IPS-20b (cell line): ENCODE data around the gene RGS9.

Experiments used
- H3K27ac ChIP-seq: one replicate; pipeline ENCODE4 v1.5.1; 2013; ENCODE audit warnings: low read length
- H3K27me3 ChIP-seq: 2 replicates; pipeline ENCODE4 v1.6.1; 2013; ENCODE audit warnings: mild to moderate bottlenecking, low read length, inconsistent platforms; ENCODE audit not compliant: insufficient read depth
- H3K36me3 ChIP-seq: 2 replicates; pipeline ENCODE4 v1.6.1; 2013; ENCODE audit warnings: low read depth, mild to moderate bottlenecking, inconsistent platforms, low read length, moderate library complexity; ENCODE audit not compliant: insufficient read depth
- H3K4me1 ChIP-seq: 2 replicates; pipeline ENCODE4 v1.6.1; 2013; ENCODE audit warnings: mild to moderate bottlenecking, control low read depth, inconsistent platforms, low read length, moderate library complexity; ENCODE audit not compliant: insufficient read depth
- H3K4me3 ChIP-seq: 2 replicates; pipeline ENCODE4 v1.5.1; 2013; ENCODE audit warnings: mild to moderate bottlenecking, low read length, inconsistent platforms
- H3K9ac ChIP-seq: 2 replicates; pipeline ENCODE4 v1.6.1; 2013; ENCODE audit warnings: low read depth, mild to moderate bottlenecking, inconsistent platforms, low read length, moderate library complexity
- H3K9me3 ChIP-seq: 2 replicates; pipeline ENCODE4 v1.6.1; 2013; ENCODE audit warnings: mild to moderate bottlenecking, low read depth, low read length, inconsistent platforms; ENCODE audit not compliant: insufficient read depth

Gene RGS9

GRCh38 chr17:65117384-65118035, 19.7 kb upstream of the RGS9 start:
- Histone ChIP-seq H3K9me3 (no peaks in the 10 kb centered on the region), H3K4me1 (no peaks in the 10 kb centered on the region), H3K4me3 (no peak overlapping the region), H3K36me3 (no peaks in the 10 kb centered on the region), H3K9ac (no peak overlapping the region), H3K27ac (no peak overlapping the region), H3K27me3 (no peaks in the 10 kb centered on the region)

- H3K27me3 ChIP-seq: no peaks in the 10 kb centered on the region
- H3K36me3 ChIP-seq: no peaks in the 10 kb centered on the region
- peaks cover 4% of the 10 kb centered on the region; the same call in 1 of the 2 replicates for H3K4me1 ChIP-seq
- H3K4me3 ChIP-seq: no peak overlapping the region
- H3K9ac ChIP-seq: no peak overlapping the region
- no peak overlapping the region for H3K27ac ChIP-seq
- H3K9me3 ChIP-seq: no peaks in the 10 kb centered on the region
Measured at GRCh38 chr17:65121368-65121767, 15.8 kb upstream of the RGS9 start.

GRCh38 chr17:65121916-65122806, 15.0 kb upstream of the RGS9 start:
- Histone ChIP-seq H3K9me3 (no peaks in the 10 kb centered on the region), H3K36me3 (no peaks in the 10 kb centered on the region), H3K9ac (peak overlapping the region; percentile 73; the same call in 1 of the 2 replicates), H3K27me3 (no peaks in the 10 kb centered on the region), H3K4me3 (peak overlapping the region; percentile 75), H3K27ac (no peak overlapping the region), H3K4me1 (peaks cover 4% of the 10 kb centered on the region; the same call in 1 of the 2 replicates)

- H3K27ac ChIP-seq: no peak overlapping the region
- peak overlapping the region; percentile 75 for H3K4me3 ChIP-seq
- H3K9ac ChIP-seq: peak overlapping the region; percentile 73; the same call in 1 of the 2 replicates
- peaks cover 4% of the 10 kb centered on the region; the same call in 1 of the 2 replicates for H3K4me1 ChIP-seq
- no peaks in the 10 kb centered on the region for H3K27me3 ChIP-seq
- no peaks in the 10 kb centered on the region for H3K9me3 ChIP-seq
- no peaks in the 10 kb centered on the region for H3K36me3 ChIP-seq
Measured at GRCh38 chr17:65122836-65123756, 14.1 kb upstream of the RGS9 start.

GRCh38 chr17:65123757-65124675, 13.2 kb upstream of the RGS9 start:
- H3K9ac ChIP-seq: peak overlapping the region; percentile 11; the same call in 1 of the 2 replicates
- H3K9me3 ChIP-seq: no peaks in the 10 kb centered on the region
- no peaks in the 10 kb centered on the region for H3K36me3 ChIP-seq
- no peak overlapping the region for H3K27ac ChIP-seq
- H3K4me3 ChIP-seq: peak overlapping the region; percentile 75
- no peaks in the 10 kb centered on the region for H3K27me3 ChIP-seq
- H3K4me1 ChIP-seq: peaks cover 4% of the 10 kb centered on the region; the same call in 1 of the 2 replicates

GRCh38 chr17:65130832-65131231, 6.3 kb upstream of the RGS9 start:
- no peak overlapping the region for H3K4me3 ChIP-seq
- H3K36me3 ChIP-seq: no peaks in the 10 kb centered on the region
- H3K4me1 ChIP-seq: no peaks in the 10 kb centered on the region
- H3K9ac ChIP-seq: no peak overlapping the region
- no peaks in the 10 kb centered on the region for H3K27me3 ChIP-seq
- H3K9me3 ChIP-seq: no peaks in the 10 kb centered on the region
- no peak overlapping the region for H3K27ac ChIP-seq

GRCh38 chr17:65131240-65131639, 5.9 kb upstream of the RGS9 start:
- Histone ChIP-seq H3K9ac (no peak overlapping the region), H3K27ac (no peak overlapping the region)

GRCh38 chr17:65131946-65132345, 5.2 kb upstream of the RGS9 start:
- no peak overlapping the region for H3K4me3 ChIP-seq
- no peaks in the 10 kb centered on the region for H3K36me3 ChIP-seq
- H3K27ac ChIP-seq: no peak overlapping the region
- H3K27me3 ChIP-seq: no peaks in the 10 kb centered on the region
- H3K4me1 ChIP-seq: no peaks in the 10 kb centered on the region
- H3K9me3 ChIP-seq: no peaks in the 10 kb centered on the region
- H3K9ac ChIP-seq: no peak overlapping the region

More at GRCh38 chr17:65131240-65131639, 5.9 kb upstream of the RGS9 start:
- H3K9me3 ChIP-seq: no peaks in the 10 kb centered on the region
- no peaks in the 10 kb centered on the region for H3K36me3 ChIP-seq
- no peaks in the 10 kb centered on the region for H3K4me1 ChIP-seq
- no peaks in the 10 kb centered on the region for H3K27me3 ChIP-seq
- H3K4me3 ChIP-seq: no peak overlapping the region

GRCh38 chr17:65134035-65134434, 3.1 kb upstream of the RGS9 start:
- H3K27me3 ChIP-seq: peaks cover 18% of the 10 kb centered on the region
- H3K9me3 ChIP-seq: no peaks in the 10 kb centered on the region
- no peaks in the 10 kb centered on the region for H3K36me3 ChIP-seq
- no peak overlapping the region for H3K27ac ChIP-seq
- H3K4me3 ChIP-seq: no peak overlapping the region
- H3K4me1 ChIP-seq: no peaks in the 10 kb centered on the region; the same call in 1 of the 2 replicates
- no peak overlapping the region for H3K9ac ChIP-seq

- Histone ChIP-seq H3K9ac (no peak overlapping the region), H3K27me3 (peaks cover 31% of the 10 kb centered on the region), H3K9me3 (no peaks in the 10 kb centered on the region), H3K36me3 (no peaks in the 10 kb centered on the region), H3K4me1 (no peaks in the 10 kb centered on the region; the same call in 1 of the 2 replicates), H3K27ac (no peak overlapping the region), H3K4me3 (no peak overlapping the region)
Measured at GRCh38 chr17:65139101-65139764, 2.1 kb downstream of the RGS9 start.
